Lung (tissue), 12 donors: ENCODE results near the gene CTCFL. TPM values are rescaled to one million over a fixed set of nuclear protein-coding genes. Genes with fewer than 3 reads are reported as not detected.

Source experiments
- ATAC-seq: fragments of 200-7000 bp; cut with Tn5 transposase; one replicate; pipeline ENCODE4 v1.9.1; 2020; ENCODE audit warnings: moderate number of reproducible peaks; ENCODE audit not compliant: insufficient read depth, low FRiP score
- DNase-seq, 3 donors: peaks; one replicate each; pipeline ENCODE4 v3.0.0-alpha.2; 2013 to 2017
- H3K27ac ChIP-seq, 2 donors: one replicate each; pipeline ENCODE4 v1.5.1; 2013; ENCODE audit warnings: mild to moderate bottlenecking in 2 of 2, moderate library complexity in 2 of 2, control low read depth in 1 of 2, inconsistent platforms in 1 of 2, low read depth in 1 of 2, low read length in 1 of 2
- H3K27me3 ChIP-seq, 3 donors: one replicate each; pipeline ENCODE4 v1.5.1; 2013; ENCODE audit warnings: low read length in 2 of 3; ENCODE audit not compliant: control insufficient read depth in 3 of 3, insufficient read depth in 3 of 3
- H3K36me3 ChIP-seq, 4 donors: one replicate each; pipeline ENCODE4 v1.5.1; 2013; ENCODE audit warnings: low read length in 4 of 4, mild to moderate bottlenecking in 1 of 4, moderate library complexity in 1 of 4; ENCODE audit not compliant: control insufficient read depth in 4 of 4, insufficient read depth in 4 of 4
- H3K4me1 ChIP-seq, 5 donors: one replicate each; pipeline ENCODE4 v1.5.1; 2013; ENCODE audit warnings: low read length in 5 of 5, mild to moderate bottlenecking in 2 of 5, moderate library complexity in 1 of 5; ENCODE audit not compliant: control insufficient read depth in 5 of 5, insufficient read depth in 5 of 5
- H3K4me3 ChIP-seq: one replicate; pipeline ENCODE4 v1.5.1; 2013; ENCODE audit warnings: mild to moderate bottlenecking, control low read depth, moderate library complexity
- H3K9ac ChIP-seq, 2 donors: one replicate each; pipeline ENCODE4 v1.5.1; 2013; ENCODE audit warnings: low read length in 2 of 2, control low read depth in 1 of 2; ENCODE audit not compliant: insufficient read depth in 1 of 2
- H3K9me3 ChIP-seq, 4 donors: one replicate each; pipeline ENCODE4 v1.5.1; 2013; ENCODE audit warnings: low read length in 3 of 4, mild to moderate bottlenecking in 1 of 4, moderate library complexity in 1 of 4; ENCODE audit not compliant: control insufficient read depth in 4 of 4, insufficient read depth in 3 of 4
- CTCF ChIP-seq: IDR thresholded peaks from 2 replicates; pipeline ENCODE4 v1.5.1; 2012; ENCODE audit warnings: mild to moderate bottlenecking; ENCODE audit errors: control extremely low read depth, extremely low read depth
- WGBS, 2 donors: extraction: QIAGEN DNeasy Blood & Tissue Kit; methylation state at CpG; one replicate each; pipeline ENCODE4 v1.1.7; 2013; 5-methylcytosine and 5-hydroxymethylcytosine counted together
- polyA plus RNA-seq, 2 donors: library from polyadenylated mRNA; stranded (reverse); fragments of 200-250 nt; gene quantifications; one replicate each; pipeline ENCODE4 v1.2.1, GENCODE V29; 2013
- total RNA-seq, 2 donors: library from RNA; depleted of rRNA in 1 of 2; stranded (reverse); fragments of >200 nt in 1 of 2; gene quantifications; one replicate each; pipeline ENCODE4 v1.2.1, GENCODE V29; 2014 to 2021
- donor health status: control.
- donor health status: control.
- donor health status: Bipolar disorder and iron deficiency.
- donor health status: healthy.
- donor health status: DM: yes; HTN: yes; CAD: no.

CTCFL gene
- total and polyA plus RNA-seq, 4 donors, result 0.02 TPM; not detected in 3

GRCh38 chr20:57470666-57471495 lies 54.1 kb downstream of the CTCFL start:
- H3K27me3 ChIP-seq, result peaks cover 0 to 2% (median 0%) of the 10 kb centered on the region in 3 donors
- peaks cover 0 to 13% (median 0%) of the 10 kb centered on the region in 5 donors for H3K4me1 ChIP-seq
- no peak overlapping the region for H3K4me3 ChIP-seq
- H3K9me3 ChIP-seq, result no peaks in the 10 kb centered on the region
- no peaks in the 10 kb centered on the region for H3K36me3 ChIP-seq
- TF ChIP-seq CTCF, result no peak
- WGBS, 2 donors, result 73 to 75% methylated on average over 18 of the region's 18 CpGs
- DNase-seq (no peak), ATAC-seq (no peak)
- H3K9ac ChIP-seq, result no peak overlapping the region
- H3K27ac ChIP-seq, result no peak overlapping the region

DNA sequence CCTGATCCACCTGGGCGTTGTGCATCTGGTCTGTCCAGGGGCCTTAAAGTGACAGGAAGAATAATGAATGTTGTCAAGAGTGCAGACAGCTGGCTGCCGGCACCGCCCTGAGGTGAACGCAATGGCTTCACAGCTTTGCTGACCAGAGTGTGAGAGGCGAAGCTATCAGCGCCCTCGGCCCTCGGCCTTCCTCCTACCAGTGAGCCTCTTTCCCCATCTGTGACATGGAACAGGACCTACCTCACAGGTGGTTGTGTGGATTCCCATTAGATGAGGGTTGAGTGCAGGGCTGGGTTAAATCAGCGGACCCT lies 54.8 kb downstream of the CTCFL start:
- Histone ChIP-seq H3K27me3 (peaks cover 0 to 2% (median 0%) of the 10 kb centered on the region in 3 donors), H3K36me3 (no peaks in the 10 kb centered on the region), H3K27ac (no peak overlapping the region), H3K4me3 (no peak overlapping the region), H3K4me1 (peaks cover 0 to 13% (median 0%) of the 10 kb centered on the region in 5 donors), H3K9ac (no peak overlapping the region), H3K9me3 (no peaks in the 10 kb centered on the region)
- 73 to 84% methylated on average over 9 of the region's 9 CpGs for WGBS, 2 donors
- ATAC-seq (no peak), DNase-seq (no peak)
- no peak for TF ChIP-seq CTCF

DNA sequence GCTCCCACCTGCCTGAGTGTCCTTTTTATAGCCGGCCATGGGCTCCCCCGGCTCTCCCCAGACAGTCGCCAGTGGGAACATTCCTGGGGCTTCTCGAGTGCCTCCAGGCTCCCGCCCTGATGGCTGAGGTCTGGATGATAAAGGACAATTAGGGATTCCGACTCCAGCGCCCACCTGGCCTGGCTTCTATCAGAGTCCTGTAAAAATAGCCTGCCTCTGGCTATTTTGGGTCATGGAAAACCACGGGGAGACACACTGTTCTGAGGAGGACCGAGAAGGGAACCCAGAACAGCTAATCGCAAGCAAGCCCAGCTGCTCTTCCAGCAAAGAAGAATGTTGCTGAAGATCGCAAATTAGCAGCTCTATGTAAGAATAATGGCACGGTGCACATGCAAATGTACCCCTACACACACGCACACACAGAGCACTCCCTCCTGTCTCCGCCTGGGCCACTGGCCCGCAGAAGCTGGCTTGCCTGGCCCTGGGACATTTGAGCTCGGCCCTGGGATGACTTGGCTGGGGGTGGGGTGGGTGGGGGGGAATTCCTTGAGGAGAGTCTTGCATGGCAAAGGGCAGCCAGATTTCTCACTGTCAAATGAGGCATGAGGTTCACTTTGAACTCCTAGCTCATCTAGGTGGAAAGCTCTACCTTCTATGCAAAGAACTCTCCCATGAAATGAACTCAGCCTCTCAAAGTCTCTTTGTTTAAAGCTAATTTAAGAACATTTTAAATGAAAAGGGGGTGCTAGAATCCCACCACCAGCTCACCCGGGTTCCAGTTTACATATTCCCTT lies 55.3 kb downstream of the CTCFL start:
- ATAC-seq, result no peak
- no peak for TF ChIP-seq CTCF
- Histone ChIP-seq H3K36me3 (no peaks in the 10 kb centered on the region), H3K9me3 (no peaks in the 10 kb centered on the region), H3K4me1 (peaks cover 0 to 13% (median 0%) of the 10 kb centered on the region in 5 donors), H3K4me3 (no peak overlapping the region), H3K27ac (no peak overlapping the region), H3K27me3 (peaks cover 0 to 2% (median 0%) of the 10 kb centered on the region in 3 donors), H3K9ac (no peak overlapping the region)
- DNase-seq, result no peak
- WGBS, 2 donors, result 63 to 79% methylated on average over 17 of the region's 17 CpGs
